Measurements from ENCODE around the gene OR5D18. TPM values are rescaled to one million over a fixed set of nuclear protein-coding genes. Genes with fewer than 3 reads are reported as not detected.

Gene OR5D18
- not detected in 2 replicates for total RNA-seq

GRCh38 chr11:55819330-55819729, at the start of gene OR5D18:
TSS of gene OR5D18 (plus strand) at chr11:55819630. CDS start at chr11:55819630, 0 bp downstream.

GRCh38 chr11:55773138-55773537, 46.3 kb upstream of the OR5D18 start, which contains the start of gene OR5D13:
TSS of gene OR5D13 (plus strand) at chr11:55773438. CDS start at chr11:55773438, 0 bp downstream.

GRCh38 chr11:55795256-55795655, 24.2 kb upstream of the OR5D18 start, which contains the start of gene OR5D14:
TSS of gene OR5D14 (plus strand) at chr11:55795556. CDS start at chr11:55795556, 0 bp downstream.

GRCh38 chr11:55811067-55811466, 8.4 kb upstream of the OR5D18 start, which contains the start of gene OR5L1:
TSS of gene OR5L1 (plus strand) at chr11:55811367. CDS start at chr11:55811467, 100 bp downstream.

GRCh38 chr11:55826919-55827318, 7.5 kb downstream of the OR5D18 start, which contains the start of gene OR5L2:
TSS of gene OR5L2 (plus strand) at chr11:55827219. CDS start at chr11:55827219, 0 bp downstream.

GRCh38 chr11:55838452-55838851, 19.0 kb downstream of the OR5D18 start, which contains the start of gene OR5D16:
TSS of gene OR5D16 (plus strand) at chr11:55838752. CDS start at chr11:55838752, 0 bp downstream.

Other genes starting within 250 kb of the OR5D18 start
- gene OR4C16, start 247.5 kb upstream of the OR5D18 start, total RNA-seq = not detected in 2 replicates
- gene OR4C11, start 212.0 kb upstream of the OR5D18 start, total RNA-seq = not detected in 2 replicates
- not detected in 2 replicates for gene OR4P4, start 184.5 kb upstream of the OR5D18 start, total RNA-seq
- not detected in 2 replicates for gene OR4S2, start 171.3 kb upstream of the OR5D18 start, total RNA-seq
- gene OR4C6, start 157.4 kb upstream of the OR5D18 start, total RNA-seq = not detected in 2 replicates
- not detected in 2 replicates for gene OR5D13, start 46.2 kb upstream of the OR5D18 start, total RNA-seq
- gene OR5D14, start 24.1 kb upstream of the OR5D18 start, total RNA-seq = not detected in 2 replicates
- gene OR5L1, start 8.3 kb upstream of the OR5D18 start, total RNA-seq = not detected in 2 replicates
- gene OR5L2, start 7.6 kb downstream of the OR5D18 start, total RNA-seq = not detected in 2 replicates
- gene OR5D16, start 19.1 kb downstream of the OR5D18 start, total RNA-seq = not detected in 2 replicates
- gene TRIM51, start 63.7 kb downstream of the OR5D18 start, total RNA-seq = not detected in 2 replicates
- gene OR5W2, start 95.0 kb downstream of the OR5D18 start, total RNA-seq = not detected in 2 replicates
- not detected in 2 replicates for gene OR5I1, start 116.8 kb downstream of the OR5D18 start, total RNA-seq
- not detected in 2 replicates for gene OR10AG1, start 150.3 kb downstream of the OR5D18 start, total RNA-seq
- gene OR5F1, start 175.0 kb downstream of the OR5D18 start, total RNA-seq = not detected in 2 replicates
- not detected in 2 replicates for gene OR5AS1, start 208.0 kb downstream of the OR5D18 start, total RNA-seq